ENCODE measurements around the gene PCYOX1L.

The PCYOX1L gene

GRCh38 chr5:149325894-149326293 is 32.0 kb upstream of the PCYOX1L start:
- Histone ChIP-seq H3K9me2 (replicated peaks; ENCODE audit: low read depth, low read length) (no peaks in the 10 kb centered on the region), H3K79me2 (ENCODE audit: insufficient read depth, low read length) (no peaks in the 10 kb centered on the region), H3K36me3 (ENCODE audit: insufficient read depth, low read length) (no peaks in the 10 kb centered on the region), H3F3A (ENCODE audit: low read depth) (no peaks in the 10 kb centered on the region), H3K4me1 (ENCODE audit: insufficient read depth, low read length, poor library complexity, severe bottlenecking) (no peaks in the 10 kb centered on the region), H3K9me3 (ENCODE audit: insufficient read depth, low read depth, low read length) (no peaks in the 10 kb centered on the region), H3K4me3 (ENCODE audit: low read length, poor library complexity, severe bottlenecking) (no peak overlapping the region), H4K20me1 (ENCODE audit: insufficient read depth, low read length, poor library complexity, severe bottlenecking) (no peaks in the 10 kb centered on the region), H3K27me3 (ENCODE audit: insufficient read depth, low read length, poor library complexity, severe bottlenecking) (no peaks in the 10 kb centered on the region), H3K9ac (ENCODE audit: low read depth, low read length, poor library complexity, severe bottlenecking) (no peak overlapping the region), H2AFZ (ENCODE audit: low read length) (no peak overlapping the region), H3K4me2 (ENCODE audit: low read depth, low read length, poor library complexity, severe bottlenecking) (no peak overlapping the region)
- no peak for TF ChIP-seq CTCF (conservative IDR thresholded peaks at IDR 0.05; ENCODE audit: low read length)
- no peak for TF ChIP-seq EZH2phosphoT487 (IDR thresholded peaks at IDR 0.05; ENCODE audit: borderline replicate concordance)

GRCh38 chr5:149326611-149327010 is 31.2 kb upstream of the PCYOX1L start:
- Histone ChIP-seq H3K9me2 (replicated peaks; ENCODE audit: low read depth, low read length) (no peaks in the 10 kb centered on the region), H2AFZ (ENCODE audit: low read length) (no peak overlapping the region), H3K27me3 (ENCODE audit: insufficient read depth, low read length, poor library complexity, severe bottlenecking) (no peaks in the 10 kb centered on the region), H3K36me3 (ENCODE audit: insufficient read depth, low read length) (no peaks in the 10 kb centered on the region), H4K20me1 (ENCODE audit: insufficient read depth, low read length, poor library complexity, severe bottlenecking) (no peaks in the 10 kb centered on the region), H3K79me2 (ENCODE audit: insufficient read depth, low read length) (no peaks in the 10 kb centered on the region), H3K9ac (ENCODE audit: low read depth, low read length, poor library complexity, severe bottlenecking) (no peak overlapping the region), H3K4me3 (ENCODE audit: low read length, poor library complexity, severe bottlenecking) (no peak overlapping the region), H3K4me1 (ENCODE audit: insufficient read depth, low read length, poor library complexity, severe bottlenecking) (no peaks in the 10 kb centered on the region), H3K4me2 (ENCODE audit: low read depth, low read length, poor library complexity, severe bottlenecking) (no peak overlapping the region), H3F3A (ENCODE audit: low read depth) (no peaks in the 10 kb centered on the region), H3K9me3 (ENCODE audit: insufficient read depth, low read depth, low read length) (no peaks in the 10 kb centered on the region)
- TF ChIP-seq CTCF (conservative IDR thresholded peaks at IDR 0.05; ENCODE audit: low read length) (no peak), EZH2phosphoT487 (IDR thresholded peaks at IDR 0.05; ENCODE audit: borderline replicate concordance) (no peak)

- H3K4me2 ChIP-seq (ENCODE audit: low read depth, low read length, poor library complexity, severe bottlenecking): no peak overlapping the region
- H4K20me1 ChIP-seq (ENCODE audit: insufficient read depth, low read length, poor library complexity, severe bottlenecking): no peaks in the 10 kb centered on the region
- H3K9me2 ChIP-seq (replicated peaks; ENCODE audit: low read depth, low read length): no peaks in the 10 kb centered on the region
- H3K9ac ChIP-seq (ENCODE audit: low read depth, low read length, poor library complexity, severe bottlenecking): no peak overlapping the region
- H2AFZ ChIP-seq (ENCODE audit: low read length): no peak overlapping the region
- H3K79me2 ChIP-seq (ENCODE audit: insufficient read depth, low read length): no peaks in the 10 kb centered on the region
- no peaks in the 10 kb centered on the region for H3K36me3 ChIP-seq (ENCODE audit: insufficient read depth, low read length)
- H3K4me1 ChIP-seq (ENCODE audit: insufficient read depth, low read length, poor library complexity, severe bottlenecking): no peaks in the 10 kb centered on the region
- TF ChIP-seq EZH2phosphoT487 (IDR thresholded peaks at IDR 0.05; ENCODE audit: borderline replicate concordance): no peak
- no peak for TF ChIP-seq CTCF (conservative IDR thresholded peaks at IDR 0.05; ENCODE audit: low read length)
- no peaks in the 10 kb centered on the region for H3F3A ChIP-seq (ENCODE audit: low read depth)
- H3K27me3 ChIP-seq (ENCODE audit: insufficient read depth, low read length, poor library complexity, severe bottlenecking): no peaks in the 10 kb centered on the region
- H3K9me3 ChIP-seq (ENCODE audit: insufficient read depth, low read depth, low read length): no peaks in the 10 kb centered on the region
- no peak overlapping the region for H3K4me3 ChIP-seq (ENCODE audit: low read length, poor library complexity, severe bottlenecking)
These were observed 29.7 kb upstream of the PCYOX1L start for GRCh38 chr5:149328177-149328576.

All from Loucy (cell line).